Measurements from ENCODE around the gene ASIC5. TPM values are rescaled to one million over a fixed set of nuclear protein-coding genes. Genes with fewer than 3 reads are reported as not detected.

The ASIC5 gene
- total RNA-seq, 2 experiments from 2014 or later, result not detected

DNA sequence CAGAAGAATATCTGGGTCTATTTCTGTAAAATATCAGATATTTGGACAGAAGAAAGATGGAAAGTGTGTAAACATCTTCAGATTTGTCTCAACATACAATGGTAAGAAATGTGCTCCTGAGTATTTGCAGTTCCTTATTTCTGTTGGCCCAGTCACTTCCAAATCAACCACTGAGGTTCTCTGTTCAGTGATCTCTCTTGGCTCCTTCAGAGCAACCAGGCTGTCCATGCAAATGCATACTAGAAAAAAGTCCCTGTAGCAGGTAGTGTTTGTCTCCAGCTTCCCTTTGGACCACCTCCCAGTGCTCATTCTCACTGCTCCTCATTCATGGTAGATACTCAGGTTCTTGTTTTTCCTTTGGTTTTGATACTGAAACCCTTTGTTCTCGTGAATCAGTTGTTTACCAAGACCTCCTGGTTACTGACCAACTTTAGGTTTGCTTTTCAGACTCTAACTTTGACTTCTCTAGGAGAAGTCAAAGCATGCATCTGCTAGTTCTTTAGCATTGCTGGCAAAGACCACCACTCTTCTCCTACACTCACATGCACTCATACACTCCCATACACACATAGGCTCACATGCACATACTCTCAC, 28.8 kb downstream of the ASIC5 start:
- Histone ChIP-seq H3K36me3 (ENCODE audit: insufficient read depth, low read length) (no peaks in the 10 kb centered on the region), H3K9me3 (ENCODE audit: low read length) (no peaks in the 10 kb centered on the region), H3K9me2 (ENCODE audit: insufficient read depth, low read length) (no peaks in the 10 kb centered on the region), H3K4me2 (ENCODE audit: low read length) (no peak overlapping the region), H3K27ac (ENCODE audit: low read depth, low read length, poor library complexity, severe bottlenecking) (no peak overlapping the region), H3K4me1 (ENCODE audit: insufficient read depth, low read length, poor library complexity, severe bottlenecking) (no peaks in the 10 kb centered on the region), H2AFZ (ENCODE audit: low read length) (no peak overlapping the region), H4K20me1 (ENCODE audit: insufficient read depth, low read length) (no peaks in the 10 kb centered on the region), H3K4me3 (ENCODE audit: low read depth, low read length, poor library complexity, severe bottlenecking) (no peak overlapping the region), H3K79me2 (ENCODE audit: insufficient read depth, low read depth, low read length) (no peaks in the 10 kb centered on the region)
- no peak for DNase-seq (ENCODE audit: low spot score)
- no peak for TF ChIP-seq EZH2phosphoT487 (IDR thresholded peaks at IDR 0.05; ENCODE audit: borderline replicate concordance, low read depth, low read length)
- TF ChIP-seq, protein P1, sequence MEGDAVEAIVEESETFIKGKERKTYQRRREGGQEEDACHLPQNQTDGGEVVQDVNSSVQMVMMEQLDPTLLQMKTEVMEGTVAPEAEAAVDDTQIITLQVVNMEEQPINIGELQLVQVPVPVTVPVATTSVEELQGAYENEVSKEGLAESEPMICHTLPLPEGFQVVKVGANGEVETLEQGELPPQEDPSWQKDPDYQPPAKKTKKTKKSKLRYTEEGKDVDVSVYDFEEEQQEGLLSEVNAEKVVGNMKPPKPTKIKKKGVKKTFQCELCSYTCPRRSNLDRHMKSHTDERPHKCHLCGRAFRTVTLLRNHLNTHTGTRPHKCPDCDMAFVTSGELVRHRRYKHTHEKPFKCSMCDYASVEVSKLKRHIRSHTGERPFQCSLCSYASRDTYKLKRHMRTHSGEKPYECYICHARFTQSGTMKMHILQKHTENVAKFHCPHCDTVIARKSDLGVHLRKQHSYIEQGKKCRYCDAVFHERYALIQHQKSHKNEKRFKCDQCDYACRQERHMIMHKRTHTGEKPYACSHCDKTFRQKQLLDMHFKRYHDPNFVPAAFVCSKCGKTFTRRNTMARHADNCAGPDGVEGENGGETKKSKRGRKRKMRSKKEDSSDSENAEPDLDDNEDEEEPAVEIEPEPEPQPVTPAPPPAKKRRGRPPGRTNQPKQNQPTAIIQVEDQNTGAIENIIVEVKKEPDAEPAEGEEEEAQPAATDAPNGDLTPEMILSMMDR (conservative IDR thresholded peaks at IDR 0.05; ENCODE audit: low read length), result no peak
- no TSS peak for BruUV-seq (replicated peaks)
- POLR2A ChIA-PET, result no interaction called here
- CTCF ChIA-PET (ENCODE audit: unreplicated experiment), result no interaction called here
- intact Hi-C loops (cut with micrococcal nuclease; ENCODE audit: unreplicated experiment), result no loop called here

DNA sequence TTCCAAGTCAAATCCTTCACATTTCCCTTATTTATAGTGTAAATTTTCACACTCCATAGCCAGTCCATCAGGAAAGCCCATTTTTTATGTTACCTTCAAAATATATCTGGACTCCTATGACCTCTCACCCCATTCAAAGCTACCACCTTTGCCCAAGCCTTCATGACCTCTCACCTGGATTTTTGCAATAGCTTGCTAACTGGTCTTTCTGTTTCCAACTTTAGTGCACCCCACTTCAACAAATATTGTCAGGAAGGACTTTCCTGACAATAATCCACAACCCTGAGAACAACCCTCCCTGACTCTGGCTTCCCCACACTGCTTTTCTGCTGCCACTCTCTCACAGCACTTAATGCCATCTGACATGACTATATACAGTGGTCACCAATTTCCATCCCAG, 33.4 kb downstream of the ASIC5 start:
- BruUV-seq (replicated peaks), result no TSS peak
- ChIA-PET CTCF (ENCODE audit: unreplicated experiment) (no interaction called here), POLR2A (interaction anchor here (0.6 kb wide), 1 partner anchor 40 kb away, joined by 3 read pairs; no protein-coding TSS in a partner anchor)
- no peaks in the 10 kb centered on the region for H3K4me1 ChIP-seq (ENCODE audit: insufficient read depth, low read length, poor library complexity, severe bottlenecking)
- H2AFZ ChIP-seq (ENCODE audit: low read length), result no peak overlapping the region
- no peak for DNase-seq (ENCODE audit: low spot score)
- intact Hi-C loops (cut with micrococcal nuclease; ENCODE audit: unreplicated experiment), result no loop called here
- no peaks in the 10 kb centered on the region for H3K79me2 ChIP-seq (ENCODE audit: insufficient read depth, low read depth, low read length)
- no peak overlapping the region for H3K4me3 ChIP-seq (ENCODE audit: low read depth, low read length, poor library complexity, severe bottlenecking)
- no peaks in the 10 kb centered on the region for H3K9me2 ChIP-seq (ENCODE audit: insufficient read depth, low read length)
- no peaks in the 10 kb centered on the region for H3K9me3 ChIP-seq (ENCODE audit: low read length)
- no peak overlapping the region for H3K4me2 ChIP-seq (ENCODE audit: low read length)
- no peak for TF ChIP-seq EZH2phosphoT487 (IDR thresholded peaks at IDR 0.05; ENCODE audit: borderline replicate concordance, low read depth, low read length)
- TF ChIP-seq, protein P1 (conservative IDR thresholded peaks at IDR 0.05; ENCODE audit: low read length), result no peak
- no peak overlapping the region for H3K27ac ChIP-seq (ENCODE audit: low read depth, low read length, poor library complexity, severe bottlenecking)
- no peaks in the 10 kb centered on the region for H3K36me3 ChIP-seq (ENCODE audit: insufficient read depth, low read length)
- H4K20me1 ChIP-seq (ENCODE audit: insufficient read depth, low read length), result no peaks in the 10 kb centered on the region

DNA sequence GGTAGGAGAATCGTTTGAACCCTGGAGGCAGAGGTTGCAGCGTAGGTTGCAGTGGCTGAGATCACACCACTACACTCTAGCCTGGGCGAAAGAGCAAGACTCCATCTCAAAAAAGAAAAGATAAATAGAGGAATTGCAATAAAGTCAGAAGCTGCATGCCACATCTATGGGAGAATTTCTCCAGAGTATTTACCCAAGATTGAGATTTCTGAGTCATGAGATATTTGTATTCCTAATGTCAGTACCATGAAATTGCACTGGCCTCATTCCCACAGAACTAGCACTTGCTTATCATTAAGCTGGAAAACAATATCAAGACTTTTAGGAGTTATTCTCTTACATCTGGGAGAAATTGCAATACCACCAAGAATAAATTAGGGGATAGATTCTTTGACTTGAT, 37.4 kb downstream of the ASIC5 start:
- Histone ChIP-seq H3K4me3 (ENCODE audit: low read depth, low read length, poor library complexity, severe bottlenecking) (no peak overlapping the region), H3K27ac (ENCODE audit: low read depth, low read length, poor library complexity, severe bottlenecking) (no peak overlapping the region), H3K4me2 (ENCODE audit: low read length) (no peak overlapping the region), H3K36me3 (ENCODE audit: insufficient read depth, low read length) (no peaks in the 10 kb centered on the region), H3K9me3 (ENCODE audit: low read length) (no peaks in the 10 kb centered on the region), H2AFZ (ENCODE audit: low read length) (no peak overlapping the region), H4K20me1 (ENCODE audit: insufficient read depth, low read length) (no peaks in the 10 kb centered on the region), H3K4me1 (ENCODE audit: insufficient read depth, low read length, poor library complexity, severe bottlenecking) (no peaks in the 10 kb centered on the region), H3K79me2 (ENCODE audit: insufficient read depth, low read depth, low read length) (no peaks in the 10 kb centered on the region), H3K9me2 (ENCODE audit: insufficient read depth, low read length) (no peaks in the 10 kb centered on the region)
- ChIA-PET POLR2A (no interaction called here), CTCF (ENCODE audit: unreplicated experiment) (no interaction called here)
- no TSS peak for BruUV-seq (replicated peaks)
- intact Hi-C loops (cut with micrococcal nuclease; ENCODE audit: unreplicated experiment), result no loop called here
- TF ChIP-seq EZH2phosphoT487 (IDR thresholded peaks at IDR 0.05; ENCODE audit: borderline replicate concordance, low read depth, low read length), result no peak
- TF ChIP-seq, protein P1 (conservative IDR thresholded peaks at IDR 0.05; ENCODE audit: low read length), result no peak
- DNase-seq (ENCODE audit: low spot score), result no peak

Data from OCI-LY7 (cell line).